Transverse colon (tissue), 3 donors: ENCODE results near the gene FN3K.

Experiments
- CTCF ChIP-seq, 5 experiments: fragments of 200-600 bp in 3 of 5; fragments of 450-650 bp in 2 of 5; sonication (generic) in 3 of 5; IDR thresholded peaks; 1 replicate in 2 of 5; 2 replicates in 3 of 5; pipeline ENCODE4 v1.5.1; 2016 to 2017; ENCODE audit warnings: antibody characterized with exemption in 5 of 5, inconsistent platforms in 3 of 5, mild to moderate bottlenecking in 2 of 5, moderate library complexity in 1 of 5
- EP300 ChIP-seq: sonication (generic); formaldehyde crosslinking; IDR thresholded peaks from one replicate; pipeline ENCODE4 v1.6.1; 2017; ENCODE audit warnings: antibody characterized with exemption, low read depth
- POLR2A ChIP-seq: fragments of 450-650 bp; IDR thresholded peaks from one replicate; pipeline ENCODE4 v1.6.1; 2016; ENCODE audit warnings: antibody characterized with exemption, mild to moderate bottlenecking, moderate library complexity

- TF ChIP-seq EP300, result no peak
- TF ChIP-seq POLR2A, result no peak
- TF ChIP-seq CTCF (IDR thresholded peaks at IDR 0.05), result no peak
Measured at GRCh38 chr17:82722341-82723013, 12.9 kb upstream of the FN3K start.
